M059J (cell line): ENCODE results near the gene YIF1A. TPM values are rescaled to one million over a fixed set of nuclear protein-coding genes. Genes with fewer than 3 reads are reported as not detected.
"Not testable (repeated sequence)": the region's sequence is repeated elsewhere in the genome, so short reads cannot be mapped to it uniquely, and the experiment has no call there.

Source experiments
- DNase-seq: peaks from one replicate; pipeline ENCODE4 v3.0.0-alpha.2; 2012; ENCODE audit warnings: low read depth
- total RNA-seq: library from RNA; depleted of rRNA; stranded (reverse); fragments of >200 nt; shearing (Covaris generic); gene quantifications from 2 replicates; pipeline ENCODE4 v1.2.3, GENCODE V29; 2014

YIF1A gene
- total RNA-seq, 1 experiment from 2014 or later, result 221 TPM

- no peak for DNase-seq
These were observed 2.2 kb downstream of the YIF1A start for GRCh38 chr11:66286699-66287098.

GRCh38 chr11:66285250-66285947 lies 3.5 kb downstream of the YIF1A start:
- DNase-seq, result no peak

- DNase-seq, result no peak
These were observed 4.3 kb downstream of the YIF1A start for GRCh38 chr11:66284526-66285078.

- no peak for DNase-seq
These were observed 5.4 kb downstream of the YIF1A start for GRCh38 chr11:66283461-66284105.

GRCh38 chr11:66282468-66283455 lies 6.2 kb downstream of the YIF1A start:
- peak; percentile 91 for DNase-seq

- DNase-seq, result no peak
These were observed 7.0 kb downstream of the YIF1A start for GRCh38 chr11:66281776-66282467.

- no peak for DNase-seq
These were observed 7.9 kb downstream of the YIF1A start for GRCh38 chr11:66281001-66281400.

GRCh38 chr11:66280428-66280827 lies 8.5 kb downstream of the YIF1A start:
- DNase-seq, result no peak

- no peak for DNase-seq
These were observed 9.7 kb downstream of the YIF1A start for GRCh38 chr11:66279092-66279734.

GRCh38 chr11:66278363-66279091 lies 10.4 kb downstream of the YIF1A start:
- peak; percentile 65 for DNase-seq

GRCh38 chr11:66277471-66278362 lies 11.2 kb downstream of the YIF1A start, which contains the start of gene CNIH2:
CNIH2 (plus strand) TSS chr11:66278175; CDS start chr11:66278457, 282 bp downstream.
- peak; percentile 42 for DNase-seq

- not testable (repeated sequence) for DNase-seq
These were observed 11.9 kb downstream of the YIF1A start for GRCh38 chr11:66277064-66277463.

- DNase-seq, result not testable (repeated sequence)
These were observed 12.3 kb downstream of the YIF1A start for GRCh38 chr11:66276619-66277018.

- DNase-seq, result no peak
These were observed 12.8 kb downstream of the YIF1A start for GRCh38 chr11:66275984-66276612.

GRCh38 chr11:66275396-66275795 lies 13.5 kb downstream of the YIF1A start:
- no peak for DNase-seq

- no peak for DNase-seq
These were observed 14.7 kb downstream of the YIF1A start for GRCh38 chr11:66274219-66274618.

GRCh38 chr11:66272596-66272995 lies 16.3 kb downstream of the YIF1A start:
- DNase-seq, result no peak

- DNase-seq, result no peak
These were observed 17.1 kb downstream of the YIF1A start for GRCh38 chr11:66271816-66272215.
